Glutamatergic neuron (in vitro differentiated cells): Measurements from ENCODE around the gene GATAD2A. TPM values are rescaled to one million over a fixed set of nuclear protein-coding genes. Genes with fewer than 3 reads are reported as not detected.

Experiments used
- DNase-seq: peaks from one replicate; pipeline ENCODE4 v3.0.0; 2022
- H3K27ac Mint-ChIP-seq: one replicate; pipeline ENCODE4 v1.8.0; 2020; ENCODE audit warnings: mild to moderate bottlenecking, mixed read lengths, inconsistent platforms; ENCODE audit not compliant: unreplicated experiment
- H3K27me3 Mint-ChIP-seq: one replicate; pipeline ENCODE4 v1.8.0; 2020; ENCODE audit warnings: mild to moderate bottlenecking, moderate library complexity, mixed read lengths, inconsistent platforms; ENCODE audit not compliant: unreplicated experiment
- H3K36me3 Mint-ChIP-seq: one replicate; pipeline ENCODE4 v1.8.0; 2020; ENCODE audit warnings: mild to moderate bottlenecking, mixed read lengths, inconsistent platforms; ENCODE audit not compliant: unreplicated experiment
- H3K4me1 Mint-ChIP-seq: one replicate; pipeline ENCODE4 v1.8.0; 2020; ENCODE audit warnings: mild to moderate bottlenecking, low read depth, mixed read lengths, inconsistent platforms; ENCODE audit not compliant: unreplicated experiment
- H3K4me3 Mint-ChIP-seq: one replicate; pipeline ENCODE4 v1.8.0; 2020; ENCODE audit warnings: mild to moderate bottlenecking, mixed read lengths, inconsistent platforms; ENCODE audit not compliant: unreplicated experiment
- H3K9me3 Mint-ChIP-seq: one replicate; pipeline ENCODE4 v1.8.0; 2020; ENCODE audit warnings: mild to moderate bottlenecking, moderate library complexity, mixed read lengths, inconsistent platforms; ENCODE audit not compliant: unreplicated experiment
- CTCF ChIP-seq: fragments of 200-600 bp; sonication (generic); IDR thresholded peaks from one replicate; pipeline ENCODE4 v1.5.0; 2021; ENCODE audit not compliant: partially characterized antibody, unreplicated experiment
- total RNA-seq: library from RNA; stranded (reverse); fragmentation: NEBNext Ultra II Directional; extraction: Animal tissue kit (Norgen Biotek cat#: 25700); gene quantifications from one replicate; pipeline ENCODE4 v1.2.1, GENCODE V29; 2021; ENCODE audit not compliant: unreplicated experiment

GATAD2A gene
- total RNA-seq, 1 donor from 2014 or later = 203 TPM

- no peak overlapping the region for H3K27ac Mint-ChIP-seq
Measured at GRCh38 chr19:19547674-19548336, 142.3 kb downstream of the GATAD2A start.

GRCh38 chr19:19548915-19549759 is 143.7 kb downstream of the GATAD2A start:
- H3K9me3 Mint-ChIP-seq = peaks cover 7% of the 10 kb centered on the region
- no peak for TF ChIP-seq CTCF
- no peak overlapping the region for H3K27ac Mint-ChIP-seq
- H3K27me3 Mint-ChIP-seq = peaks cover 7% of the 10 kb centered on the region
- H3K36me3 Mint-ChIP-seq = peaks cover 5% of the 10 kb centered on the region
- peaks cover 15% of the 10 kb centered on the region for H3K4me1 Mint-ChIP-seq
- no peak for DNase-seq
- no peak overlapping the region for H3K4me3 Mint-ChIP-seq

More at GRCh38 chr19:19547674-19548336, 142.3 kb downstream of the GATAD2A start:
- Mint-ChIP-seq H3K4me1 (peaks cover 15% of the 10 kb centered on the region), H3K4me3 (no peak overlapping the region), H3K27me3 (peaks cover 8% of the 10 kb centered on the region), H3K9me3 (peaks cover 6% of the 10 kb centered on the region), H3K36me3 (peaks cover 5% of the 10 kb centered on the region)
- DNase-seq = no peak
- TF ChIP-seq CTCF = no peak

- no peak for TF ChIP-seq CTCF
- peak overlapping the region; percentile 59 for H3K27ac Mint-ChIP-seq
- H3K36me3 Mint-ChIP-seq = peaks cover 5% of the 10 kb centered on the region
- H3K9me3 Mint-ChIP-seq = peaks cover 7% of the 10 kb centered on the region
- peak; percentile 15 for DNase-seq
- H3K27me3 Mint-ChIP-seq = peaks cover 7% of the 10 kb centered on the region
- H3K4me3 Mint-ChIP-seq = no peak overlapping the region
- H3K4me1 Mint-ChIP-seq = peaks cover 15% of the 10 kb centered on the region
Measured at GRCh38 chr19:19549804-19550464, 144.5 kb downstream of the GATAD2A start.

GRCh38 chr19:19550485-19550929 is 145.0 kb downstream of the GATAD2A start:
- TF ChIP-seq CTCF = no peak
- H3K9me3 Mint-ChIP-seq = peaks cover 7% of the 10 kb centered on the region
- peaks cover 15% of the 10 kb centered on the region for H3K4me1 Mint-ChIP-seq
- H3K4me3 Mint-ChIP-seq = no peak overlapping the region
- H3K27ac Mint-ChIP-seq = no peak overlapping the region
- peaks cover 5% of the 10 kb centered on the region for H3K36me3 Mint-ChIP-seq
- no peak for DNase-seq
- peaks cover 7% of the 10 kb centered on the region for H3K27me3 Mint-ChIP-seq
